Glomerular visceral epithelial cell (primary cell): Measurements from ENCODE around the gene WDR64.

Experiments
- DNase-seq: peaks from one replicate; pipeline ENCODE4 v3.0.0-alpha.2; 2016; ENCODE audit errors: extremely low spot score

The WDR64 gene

GRCh38 chr1:241652012-241652411, at the start of gene WDR64:
TSS of gene WDR64 (plus strand) at chr1:241652281. CDS start at chr1:241652485, 204 bp downstream.
- no peak for DNase-seq

GRCh38 chr1:241603731-241604245, 48.3 kb upstream of the WDR64 start:
- DNase-seq = peak; percentile 61

- no peak for DNase-seq
These were observed 46.8 kb upstream of the WDR64 start for GRCh38 chr1:241605146-241605805.

GRCh38 chr1:241606544-241606943, 45.5 kb upstream of the WDR64 start:
- DNase-seq = peak; percentile 48

GRCh38 chr1:241607497-241607896, 44.6 kb upstream of the WDR64 start:
- no peak for DNase-seq

- peak; percentile 41 for DNase-seq
These were observed 43.6 kb upstream of the WDR64 start for GRCh38 chr1:241608379-241609033.

- no peak for DNase-seq
These were observed 41.8 kb upstream of the WDR64 start for GRCh38 chr1:241610056-241610815.

- DNase-seq = peak; percentile 63
These were observed 41.0 kb upstream of the WDR64 start for GRCh38 chr1:241611063-241611462.

- DNase-seq = no peak
These were observed 40.3 kb upstream of the WDR64 start for GRCh38 chr1:241611736-241612135.

- peak; percentile 73 for DNase-seq
These were observed 39.3 kb upstream of the WDR64 start for GRCh38 chr1:241612533-241613477.

- DNase-seq = peak; percentile 41
These were observed 37.9 kb upstream of the WDR64 start for GRCh38 chr1:241614144-241614543.

- no peak for DNase-seq
These were observed 37.5 kb upstream of the WDR64 start for GRCh38 chr1:241614572-241614971.

- DNase-seq = peak; percentile 88
These were observed 36.8 kb upstream of the WDR64 start for GRCh38 chr1:241615043-241615974.

- DNase-seq = no peak
These were observed 34.7 kb upstream of the WDR64 start for GRCh38 chr1:241617426-241617825.

GRCh38 chr1:241622669-241623068, 29.4 kb upstream of the WDR64 start:
- no peak for DNase-seq

- DNase-seq = no peak
These were observed 27.1 kb upstream of the WDR64 start for GRCh38 chr1:241624935-241625334.

GRCh38 chr1:241627453-241628259, 24.4 kb upstream of the WDR64 start:
- peak; percentile 73 for DNase-seq

- DNase-seq = no peak
These were observed 22.1 kb upstream of the WDR64 start for GRCh38 chr1:241630005-241630404.

- no peak for DNase-seq
These were observed 21.6 kb upstream of the WDR64 start for GRCh38 chr1:241630476-241630875.
